ENCODE data around the gene S100A2. TPM values are rescaled to one million over a fixed set of nuclear protein-coding genes. Genes with fewer than 3 reads are reported as not detected.

The S100A2 gene
- total and polyA plus RNA-seq, 2 donors (not counting 3 experiments of a cell fraction or from before 2014, with no cell fraction given): 4.0 to 4.3 TPM

- H3K9ac ChIP-seq (replicated peaks; ENCODE audit: extremely low read depth, insufficient read depth, low read length): no peak overlapping the region
- no peaks in the 10 kb centered on the region for H4K20me1 ChIP-seq (replicated peaks; ENCODE audit: control insufficient read depth, extremely low read depth, insufficient read depth, low read length)
- intact Hi-C loops (cut with micrococcal nuclease) (no loop called here), dilution Hi-C loops (cut with MboI; ENCODE audit: extremely low pct_ligation_motif_present, low sequenced_read_pairs) (no loop called here)
- no peaks in the 10 kb centered on the region for H3K36me3 ChIP-seq (ENCODE audit: control insufficient read depth in 2 of 2, extremely low read depth in 1 of 2, insufficient read depth in 2 of 2, low read length in 2 of 2)
- H3K27ac ChIP-seq (ENCODE audit: insufficient read depth, low read depth, low read length): no peak overlapping the region
- ChIA-PET CTCF (interaction anchor here (1.7 to 7.7 kb wide), 5 partner anchors 8 to 80 kb away, joined by 6 to 54 read pairs (median 20); partner anchors contain the start of genes S100A1 and S100A13), POLR2A (interaction anchor here (1.1 to 2.0 kb wide), 3 partner anchors 14 to 41 kb away, joined by 3 to 9 read pairs (median 5); partner anchors contain the start of genes CHTOP, S100A1 and S100A13)
- no peaks in the 10 kb centered on the region for H3K9me3 ChIP-seq (replicated peaks; ENCODE audit: control insufficient read depth, insufficient read depth, low read length)
- no peak overlapping the region for H3K4me2 ChIP-seq (ENCODE audit: insufficient read depth, low read length)
- H3K27me3 ChIP-seq (ENCODE audit: control insufficient read depth in 2 of 2, insufficient read depth in 2 of 2, low read length in 2 of 2): no peaks in the 10 kb centered on the region
- H2AFZ ChIP-seq (ENCODE audit: low read depth, low read length): no peak overlapping the region
- no TSS peak for BruUV-seq (replicated peaks)
- H3K4me1 ChIP-seq (ENCODE audit: control insufficient read depth, extremely low read depth, insufficient read depth, low read length): peaks cover 19% of the 10 kb centered on the region
- no peak for DNase-seq (ENCODE audit: low read depth, low spot score)
- no peak for FAIRE-seq
- no peak for TF ChIP-seq MYC (IDR thresholded peaks at IDR 0.05; ENCODE audit: low read depth, low read length)
- TF ChIP-seq JUN (IDR thresholded peaks at IDR 0.05; ENCODE audit: borderline replicate concordance, insufficient read depth, insufficient read length, low read depth): no peak
- TF ChIP-seq EZH2 (IDR thresholded peaks at IDR 0.05; ENCODE audit: borderline replicate concordance, low read depth, low read length, severe bottlenecking): no peak
- no peak for TF ChIP-seq POLR2AphosphoS5 (IDR thresholded peaks at IDR 0.05; ENCODE audit: insufficient read depth, low read depth, low read length)
- TF ChIP-seq FOS (IDR thresholded peaks at IDR 0.05; ENCODE audit: borderline replicate concordance, insufficient read depth, low read length): no peak
- no peak for TF ChIP-seq MAX (IDR thresholded peaks at IDR 0.05; ENCODE audit: insufficient read depth, insufficient read length)
- no peak for TF ChIP-seq CTCF (IDR thresholded peaks at IDR 0.05; ENCODE audit: extremely low read depth in 1 of 2, insufficient read depth in 1 of 2, low read depth in 1 of 2, low read length in 2 of 2)
- no peak for TF ChIP-seq POLR2A (IDR thresholded peaks at IDR 0.05; ENCODE audit: low read depth, low read length)
- no peak for TF ChIP-seq GATA2 (IDR thresholded peaks at IDR 0.05; ENCODE audit: insufficient read depth, insufficient read length, low read depth, low read length)
- no peak overlapping the region for H3K4me3 ChIP-seq (replicated peaks in 1 of 3; ENCODE audit: insufficient read depth in 1 of 3, low read depth in 1 of 3, low read length in 3 of 3)
- no peaks in the 10 kb centered on the region for H3K9me1 ChIP-seq (replicated peaks; ENCODE audit: control insufficient read depth, extremely low read depth, insufficient read depth, low read length)
- H3K79me2 ChIP-seq (ENCODE audit: control insufficient read depth, insufficient read depth, low read length): peaks cover 25% of the 10 kb centered on the region
Observed at GRCh38 chr1:153613406-153613805, 47.8 kb upstream of the S100A2 start.
